ENCODE results near the gene MSH5.
A peak's percentile ranks its signal among the peaks of the same experiment; 100 is the strongest.

Gene MSH5

GRCh38 chr6:31730631-31731086, 9.1 kb upstream of the MSH5 start:
- no peak for DNase-seq

DNA sequence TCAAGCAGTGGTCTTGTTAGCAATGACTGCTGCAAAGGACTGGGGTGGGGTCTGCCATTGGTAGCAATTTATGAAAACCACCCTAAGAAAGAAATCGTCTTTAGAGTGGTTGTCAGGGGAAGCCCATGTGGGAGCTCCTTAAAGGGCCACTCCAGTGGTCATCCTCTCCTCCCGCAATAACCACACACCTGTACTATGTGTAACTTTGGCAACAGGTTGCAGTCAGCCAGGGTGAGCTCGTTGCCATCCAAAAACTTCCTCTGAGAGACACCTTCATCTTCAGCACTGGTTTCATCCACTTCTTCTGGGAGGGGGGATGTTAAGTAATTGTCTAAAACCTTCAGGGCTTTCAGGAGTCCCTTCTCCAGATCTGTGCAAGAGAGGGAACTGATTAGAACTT, 7.8 kb upstream of the MSH5 start:
- no peak for DNase-seq

- DNase-seq = no peak
Observed at GRCh38 chr6:31733734-31734133, 6.1 kb upstream of the MSH5 start.

- no peak for DNase-seq
Observed at GRCh38 chr6:31734247-31734820, 5.5 kb upstream of the MSH5 start.

DNA sequence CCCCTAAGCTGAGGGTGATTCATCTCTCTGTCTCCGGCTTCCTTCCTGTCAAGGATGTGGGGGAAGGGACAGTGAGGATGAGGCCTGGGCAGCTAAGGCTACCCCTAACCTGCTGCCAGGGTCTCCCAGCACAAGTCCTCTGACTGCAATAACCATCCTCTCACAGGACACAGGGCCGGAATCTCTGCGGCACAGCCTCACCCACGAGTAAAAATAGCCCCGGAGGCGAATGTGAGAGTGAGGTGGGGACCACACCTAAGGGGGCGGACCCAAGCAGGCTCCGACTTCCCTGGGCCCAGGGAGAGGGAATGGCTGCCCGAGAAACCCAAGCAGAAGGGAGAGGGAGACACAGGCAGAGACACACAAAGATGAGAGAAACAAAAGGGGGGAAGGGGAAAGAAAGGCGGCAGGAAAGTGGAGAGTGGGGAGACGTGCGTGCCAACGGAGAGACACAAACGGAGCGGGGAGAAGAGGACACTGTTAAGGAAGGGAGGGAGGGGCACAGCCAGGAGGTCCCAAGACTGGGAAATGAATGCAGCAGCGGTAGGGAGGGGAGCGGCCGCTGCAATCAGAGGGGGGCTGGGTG, 4.9 kb upstream of the MSH5 start:
- peak; percentile 58 for DNase-seq

DNA sequence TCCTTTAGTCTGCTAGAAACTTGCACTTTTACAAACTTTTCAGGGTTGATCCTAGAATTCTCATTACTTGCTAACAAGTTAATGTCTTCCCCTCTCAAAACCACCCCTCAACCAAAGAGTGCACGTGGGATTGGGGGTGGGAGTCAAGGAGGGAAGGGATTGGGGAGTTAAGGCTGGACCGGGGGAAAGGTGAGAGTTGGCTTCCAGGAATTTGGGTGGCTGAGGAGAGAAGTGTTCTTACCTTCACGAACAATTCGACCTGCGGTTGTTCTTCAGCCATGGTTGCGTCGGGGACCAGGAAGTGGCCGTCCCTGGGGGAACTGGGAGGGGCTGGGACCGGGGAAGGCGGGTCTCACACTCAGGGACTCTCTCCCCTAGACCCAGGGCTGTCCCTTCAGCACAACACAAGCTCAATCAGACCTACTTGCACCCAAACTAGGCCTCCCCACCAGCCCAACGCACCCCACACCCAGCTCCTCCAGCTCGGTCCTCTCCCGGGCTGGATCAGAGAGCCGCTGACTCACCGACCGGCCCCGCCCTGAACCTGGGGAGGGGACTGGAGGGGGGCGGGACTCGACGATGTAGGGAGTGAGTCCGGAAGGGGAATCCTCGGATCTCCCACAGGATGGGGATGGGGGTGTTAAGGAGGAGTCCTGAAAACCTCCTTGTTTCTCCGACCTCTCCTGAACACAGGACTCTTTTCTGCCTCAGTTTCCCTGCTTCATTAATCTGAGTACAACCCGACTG, 3.6 kb upstream of the MSH5 start, which contains the start of gene CLIC1:
CLIC1 (minus strand) TSS at position 510 of the 747 bp plus-strand sequence; CDS start at position 280, 230 bp downstream.
- DNase-seq = peak; percentile 56

DNA sequence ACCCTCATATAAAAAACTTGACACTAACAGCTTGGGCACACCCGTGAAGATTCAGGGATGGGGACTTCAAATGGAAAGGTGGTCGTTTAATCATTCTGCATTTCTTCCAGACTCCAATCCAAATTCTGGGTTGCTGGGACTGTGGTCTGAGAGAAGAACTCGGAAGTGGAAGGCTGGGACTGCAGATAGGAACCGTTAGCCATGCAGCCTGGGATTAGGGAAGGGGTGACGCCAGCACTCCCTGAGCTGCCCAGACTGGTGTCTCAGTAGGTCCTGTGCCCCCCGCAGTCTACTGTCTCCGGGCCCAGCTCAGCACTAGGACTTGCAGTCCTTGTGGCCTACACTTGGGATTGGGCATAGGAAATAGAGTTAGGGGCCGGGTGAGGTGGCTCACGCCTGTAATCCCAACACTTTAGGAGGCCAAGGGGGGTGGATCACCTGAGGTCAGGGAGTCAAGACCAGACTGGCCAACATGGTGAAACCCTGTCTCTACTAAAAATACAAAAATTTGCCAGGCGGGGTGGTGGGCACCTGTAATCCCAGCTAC, 3.0 kb upstream of the MSH5 start:
- no peak for DNase-seq

DNA sequence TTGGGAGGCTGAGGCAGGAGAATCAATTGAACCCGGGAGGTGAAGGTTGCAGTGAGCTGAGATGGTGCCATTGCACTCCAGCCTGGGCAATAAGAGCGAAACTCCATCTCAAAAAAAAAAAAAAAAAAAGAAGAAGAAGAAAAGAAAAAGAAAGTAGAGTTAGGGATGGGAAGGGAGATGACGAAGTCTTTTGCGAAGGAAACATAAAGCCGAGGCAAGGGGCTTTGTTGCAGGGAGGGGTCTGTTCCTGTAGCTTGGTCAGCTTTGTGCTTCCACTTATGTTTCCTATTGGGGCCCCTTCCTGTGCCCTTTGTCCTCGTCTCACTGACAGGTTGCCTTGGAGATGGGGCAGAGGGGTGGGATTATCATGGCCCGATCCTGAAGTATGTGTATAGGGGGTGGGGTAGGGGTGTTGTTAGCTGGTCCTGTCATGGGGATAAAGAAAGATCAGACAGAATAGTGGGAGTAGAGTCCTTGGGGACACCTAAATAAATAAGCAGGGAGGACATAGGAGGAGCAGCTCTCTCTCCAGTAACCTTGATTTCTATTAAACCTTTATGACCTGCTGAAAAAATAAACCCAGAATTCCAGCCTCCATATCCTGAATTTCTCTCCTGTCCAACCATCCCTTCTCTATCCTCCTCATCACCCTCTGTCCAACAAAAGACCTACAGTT, 2.4 kb upstream of the MSH5 start:
- DNase-seq = no peak

DNA sequence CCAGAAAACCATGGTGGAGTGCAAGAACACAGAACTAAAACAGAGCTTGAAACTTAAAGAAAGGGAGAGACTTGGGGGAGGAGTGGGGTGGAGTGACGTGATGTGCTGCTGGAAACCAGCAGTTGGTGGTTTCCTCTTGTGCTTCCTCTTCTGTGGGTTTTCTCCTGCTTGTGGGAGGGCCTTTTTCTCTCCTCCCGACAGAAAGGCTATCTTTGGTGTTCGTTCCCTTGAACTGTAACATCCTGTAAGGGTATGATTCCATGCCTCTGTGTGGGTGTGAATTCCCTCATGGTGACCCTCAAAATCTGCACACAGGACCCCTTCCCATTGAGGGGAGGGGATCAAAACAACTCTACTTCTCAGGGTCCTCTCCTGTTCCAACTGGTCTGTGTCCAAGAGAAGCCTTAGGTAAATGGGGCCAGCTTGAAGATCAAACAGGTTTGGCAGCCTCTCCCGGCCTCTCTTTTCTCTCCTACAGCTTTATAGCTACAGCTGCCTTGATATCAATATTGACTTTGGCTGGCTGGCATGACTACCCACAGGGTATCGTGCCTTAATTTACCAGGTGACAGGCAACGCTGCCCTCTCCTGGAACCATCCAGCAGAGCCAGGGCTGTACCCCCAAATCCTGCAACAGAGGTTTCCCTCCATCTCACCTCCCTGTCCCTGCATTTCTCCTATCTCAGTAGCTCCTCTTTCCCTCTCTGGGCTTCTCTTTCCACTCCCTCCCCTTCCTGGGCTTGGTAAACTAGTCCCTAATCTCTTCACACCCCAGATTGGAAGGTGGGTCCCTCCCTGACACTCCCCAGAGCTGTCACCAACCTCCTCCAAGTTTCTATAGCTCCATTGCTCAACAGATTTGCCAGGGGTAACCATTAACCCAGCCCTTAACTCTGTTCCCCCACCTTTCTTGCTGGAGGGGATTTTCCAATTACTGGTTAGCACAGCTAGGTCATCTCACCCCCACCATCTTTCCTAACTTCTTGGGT, 1.5 kb upstream of the MSH5 start:
- DNase-seq = peak; percentile 61

GRCh38 chr6:31740397-31741223, 805 bp downstream of the MSH5 start:
- no peak for DNase-seq

DNA sequence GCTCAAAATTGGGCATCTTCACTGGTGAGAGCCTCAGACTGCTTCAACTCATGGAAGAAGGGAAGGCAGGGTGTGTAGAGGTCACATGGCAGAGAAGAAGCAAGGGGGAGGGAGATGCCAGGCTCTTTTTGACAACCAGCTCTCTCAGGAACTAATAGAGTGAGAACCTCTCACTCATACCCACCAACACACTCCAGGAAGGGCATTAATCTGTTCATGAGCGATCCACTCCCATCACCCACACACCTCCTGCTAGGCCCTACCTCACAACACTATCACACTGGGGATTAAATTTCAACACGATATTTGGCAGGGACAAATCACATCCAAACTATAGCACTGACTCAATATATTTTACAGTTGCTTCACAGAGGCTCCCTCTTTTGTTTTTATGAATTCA, 2.0 kb downstream of the MSH5 start:
- DNase-seq = no peak

DNA sequence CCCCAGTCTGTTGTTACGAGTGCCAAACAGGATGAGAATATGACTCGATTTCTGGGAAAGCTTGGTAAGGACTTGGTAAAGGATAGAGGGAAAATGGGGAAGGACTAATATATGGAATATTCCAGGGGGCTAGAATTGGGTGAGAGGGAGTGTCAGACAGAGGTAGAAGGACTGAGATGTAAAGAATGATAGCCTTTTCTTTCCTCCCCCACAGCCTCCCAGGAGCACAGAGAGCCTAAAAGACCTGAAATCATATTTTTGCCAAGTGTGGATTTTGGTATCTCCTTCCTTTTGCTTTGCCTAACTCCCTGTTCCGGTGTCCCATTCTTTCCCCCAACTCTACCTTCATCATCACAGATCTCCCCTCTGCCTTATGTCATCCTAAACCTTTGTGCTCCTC, 3.1 kb downstream of the MSH5 start:
- no peak for DNase-seq

DNA sequence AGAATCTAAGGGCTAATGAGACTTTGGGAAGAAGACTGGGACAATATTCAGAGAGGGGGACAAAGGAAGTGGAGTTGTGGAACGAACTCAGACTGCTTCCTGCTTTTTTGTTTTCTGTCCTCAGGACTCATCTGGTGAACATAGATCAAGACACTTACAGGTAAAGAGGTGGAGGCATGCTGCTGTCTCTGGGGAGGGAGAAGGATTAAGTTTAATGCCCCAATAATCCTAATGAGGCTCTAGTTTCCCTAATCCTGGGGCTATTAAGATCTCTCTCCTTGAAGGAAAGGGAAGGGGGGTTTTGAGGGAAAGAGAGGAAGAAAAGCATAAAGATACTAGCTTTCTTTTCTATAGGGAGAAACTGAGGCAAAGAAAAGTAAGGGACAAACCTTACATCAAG, 4.6 kb downstream of the MSH5 start:
- DNase-seq = no peak

- no peak for DNase-seq
Observed at GRCh38 chr6:31749301-31750036, 9.7 kb downstream of the MSH5 start.

DNA sequence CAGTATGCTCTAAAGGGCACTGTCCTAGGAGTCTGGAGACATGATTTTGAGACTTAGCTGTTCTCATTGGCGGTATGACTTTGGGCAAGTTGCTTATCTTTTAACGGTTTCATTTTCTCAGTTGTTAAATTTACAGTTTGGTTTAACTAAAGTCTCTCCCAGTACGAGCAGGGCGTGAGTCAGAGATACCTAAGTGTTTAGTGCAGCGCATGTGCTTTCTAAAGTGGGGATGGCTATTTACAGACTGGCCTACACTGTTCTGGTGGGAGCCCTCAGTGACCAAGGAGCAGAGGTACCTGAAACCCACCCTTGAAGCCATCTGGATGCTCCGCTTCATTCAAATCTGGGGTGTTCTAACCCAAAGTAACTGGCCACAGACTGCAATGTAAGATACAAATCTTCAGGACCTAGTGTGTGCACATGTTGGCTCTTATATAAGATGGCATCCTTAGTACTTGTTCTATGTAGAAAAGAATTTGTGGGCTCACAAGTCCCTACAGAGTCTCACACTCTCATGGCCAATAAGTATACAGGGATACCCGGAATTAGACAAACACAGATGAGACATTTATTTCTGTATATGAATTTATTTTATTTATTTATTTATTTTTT, 10.7 kb downstream of the MSH5 start:
- DNase-seq = no peak

GRCh38 chr6:31752739-31753319, 13.0 kb downstream of the MSH5 start:
- DNase-seq = no peak

DNA sequence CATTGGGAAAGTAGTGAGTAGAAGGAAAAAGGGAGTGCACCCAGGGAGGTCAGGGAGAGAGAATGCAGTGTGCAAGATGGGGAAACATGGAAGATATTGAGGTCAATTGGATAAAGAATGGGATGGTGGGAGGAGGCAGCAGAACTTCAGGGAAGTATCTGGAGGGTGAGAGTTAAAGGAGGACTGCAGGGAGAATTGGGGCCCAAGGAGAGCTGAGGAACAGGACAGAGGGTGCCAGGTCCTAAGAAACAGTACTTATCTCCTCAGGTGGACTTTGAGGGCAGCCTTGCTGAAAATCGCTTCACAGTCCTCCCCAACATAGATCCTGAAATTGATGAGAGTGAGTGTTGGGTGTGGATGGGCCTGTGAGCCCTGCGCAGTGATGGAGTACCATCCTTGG, 18.5 kb downstream of the MSH5 start:
- no peak for DNase-seq

DNA sequence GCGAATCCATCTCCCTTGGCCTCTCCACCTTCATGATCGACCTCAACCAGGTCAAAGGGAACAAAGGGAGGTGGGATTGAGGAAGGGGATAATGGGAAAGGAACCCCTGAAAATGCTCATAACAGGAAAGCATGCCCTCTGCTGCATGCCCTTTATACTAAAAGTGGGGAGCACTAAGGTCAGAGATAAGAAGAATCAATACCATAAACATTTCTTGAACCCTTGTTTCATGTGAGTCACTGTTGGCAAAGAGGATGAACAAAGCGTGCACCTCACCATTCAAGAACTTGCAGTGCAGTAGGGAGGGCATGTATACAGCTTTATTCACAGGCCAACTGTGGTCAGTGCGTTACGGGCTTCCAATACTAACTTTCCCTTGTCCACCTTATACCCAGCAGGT, 21.0 kb downstream of the MSH5 start:
- no peak for DNase-seq

- DNase-seq = no peak
Observed at GRCh38 chr6:31761343-31761742, 21.5 kb downstream of the MSH5 start.

- DNase-seq = no peak
Observed at GRCh38 chr6:31762356-31762755, 22.6 kb downstream of the MSH5 start, which contains the start of gene SAPCD1. SAPCD1 (plus strand) TSS chr6:31762656; CDS start chr6:31763055, 399 bp downstream.
